ENCODE measurements around the gene CLDN5. TPM values are rescaled to one million over a fixed set of nuclear protein-coding genes. Genes with fewer than 3 reads are reported as not detected.

The CLDN5 gene
- total RNA-seq, 1 donor from 2014 or later, result 23.9 TPM

- intact Hi-C loops (cut with DNase I), result no loop called here
- no peak for ATAC-seq (ENCODE audit: poor library complexity)
- DNase-seq, result no peak
Measured at GRCh38 chr22:19526076-19526701, 2.0 kb upstream of the CLDN5 start.

GRCh38 chr22:19525666-19526065 is 1.5 kb upstream of the CLDN5 start:
- ATAC-seq (ENCODE audit: poor library complexity) (no peak), DNase-seq (no peak)
- intact Hi-C loops (cut with DNase I), result no loop called here

GRCh38 chr22:19525116-19525660 is 978 bp upstream of the CLDN5 start:
- DNase-seq (peak; percentile 61), ATAC-seq (ENCODE audit: poor library complexity) (peak; percentile 12)
- intact Hi-C loops (cut with DNase I), result no loop called here

GRCh38 chr22:19523240-19524169 is 705 bp downstream of the CLDN5 start:
- ATAC-seq (ENCODE audit: poor library complexity) (peak; percentile 23), DNase-seq (peak; percentile 40)
- intact Hi-C loops (cut with DNase I), result no loop called here

- intact Hi-C loops (cut with DNase I), result no loop called here
- no peak for DNase-seq
- ATAC-seq (ENCODE audit: poor library complexity), result no peak
Measured at GRCh38 chr22:19522881-19523239, 1.4 kb downstream of the CLDN5 start.

GRCh38 chr22:19522190-19522880 is 1.9 kb downstream of the CLDN5 start:
- DNase-seq (peak; percentile 76), ATAC-seq (ENCODE audit: poor library complexity) (peak; percentile 70)
- intact Hi-C loops (cut with DNase I), result no loop called here

GRCh38 chr22:19520566-19521305 is 3.5 kb downstream of the CLDN5 start:
- intact Hi-C loops (cut with DNase I), result no loop called here
- ATAC-seq (ENCODE audit: poor library complexity), result no peak
- DNase-seq, result peak; percentile 23

- ATAC-seq (ENCODE audit: poor library complexity) (no peak), DNase-seq (peak; percentile 11)
- intact Hi-C loops (cut with DNase I), result no loop called here
Measured at GRCh38 chr22:19520007-19520406, 4.2 kb downstream of the CLDN5 start.

- ATAC-seq (ENCODE audit: poor library complexity) (no peak), DNase-seq (peak; percentile 27)
- intact Hi-C loops (cut with DNase I), result no loop called here
Measured at GRCh38 chr22:19519041-19519926, 4.9 kb downstream of the CLDN5 start.

GRCh38 chr22:19518635-19519034 is 5.6 kb downstream of the CLDN5 start:
- intact Hi-C loops (cut with DNase I), result no loop called here
- ATAC-seq (ENCODE audit: poor library complexity) (no peak), DNase-seq (peak; percentile 28)

GRCh38 chr22:19517919-19518611 is 6.1 kb downstream of the CLDN5 start:
- intact Hi-C loops (cut with DNase I), result no loop called here
- ATAC-seq (ENCODE audit: poor library complexity), result no peak
- DNase-seq, result peak; percentile 13

- ATAC-seq (ENCODE audit: poor library complexity), result no peak
- intact Hi-C loops (cut with DNase I), result no loop called here
- DNase-seq, result peak; percentile 34
Measured at GRCh38 chr22:19517171-19517500, 7.1 kb downstream of the CLDN5 start.

- DNase-seq (peak; percentile 30), ATAC-seq (ENCODE audit: poor library complexity) (no peak)
- intact Hi-C loops (cut with DNase I), result no loop called here
Measured at GRCh38 chr22:19516378-19517170, 7.6 kb downstream of the CLDN5 start.

- DNase-seq (peak; percentile 21), ATAC-seq (ENCODE audit: poor library complexity) (no peak)
- intact Hi-C loops (cut with DNase I), result no loop called here
Measured at GRCh38 chr22:19515654-19516377, 8.4 kb downstream of the CLDN5 start.

- ATAC-seq (ENCODE audit: poor library complexity) (no peak), DNase-seq (peak; percentile 22)
- intact Hi-C loops (cut with DNase I), result no loop called here
Measured at GRCh38 chr22:19514831-19515565, 9.2 kb downstream of the CLDN5 start.
